Activated naive CD8-positive, alpha-beta T cell treated with anti-CD3 and anti-CD28 coated beads, Interleukin-2, amount 10 ng/mL, durations not matched to agents 7 days and 5 days (primary cell): ENCODE results near the gene SLC25A39. TPM values are rescaled to one million over a fixed set of nuclear protein-coding genes. Genes with fewer than 3 reads are reported as not detected.

ENCODE experiments used
- ATAC-seq: fragments of 150-1000 bp; cut with Tn5 transposase; one replicate; pipeline ENCODE4 v1.10.0; 2021; ENCODE audit warnings: low read depth, moderate library complexity
- POLR2A ChIA-PET: fragments of 350-600 bp; sonication (Branson Sonifier 250); formaldehyde crosslinking; loops from one replicate; lab custom pipeline; 2021; ENCODE audit warnings: antibody characterized with exemption; lab: Charles Lee
- DNase-seq: peaks from one replicate; pipeline ENCODE4 v3.0.0; 2021
- H3K27ac Mint-ChIP-seq: one replicate; pipeline ENCODE4 v1.8.0; 2022; ENCODE audit warnings: mild to moderate bottlenecking, mixed read lengths
- H3K27me3 Mint-ChIP-seq: one replicate; pipeline ENCODE4 v1.8.0; 2022; ENCODE audit warnings: mild to moderate bottlenecking, moderate library complexity, mixed read lengths
- H3K36me3 Mint-ChIP-seq: one replicate; pipeline ENCODE4 v1.8.0; 2021; ENCODE audit warnings: mild to moderate bottlenecking, mixed read lengths
- H3K4me1 Mint-ChIP-seq: one replicate; pipeline ENCODE4 v1.8.0; 2021; ENCODE audit warnings: mixed read lengths
- H3K4me3 Mint-ChIP-seq: one replicate; pipeline ENCODE4 v1.8.0; 2022; ENCODE audit warnings: mild to moderate bottlenecking, moderate library complexity, mixed read lengths
- H3K9me3 Mint-ChIP-seq: one replicate; pipeline ENCODE4 v1.8.0; 2021; ENCODE audit warnings: mixed read lengths
- total RNA-seq, 2 experiments: library from RNA; stranded (reverse); gene quantifications; one replicate each; pipeline ENCODE4 v1.2.3, GENCODE V29; 2021

Gene SLC25A39
- total RNA-seq, 2 experiments from 2014 or later = 104 to 117 TPM

DNA sequence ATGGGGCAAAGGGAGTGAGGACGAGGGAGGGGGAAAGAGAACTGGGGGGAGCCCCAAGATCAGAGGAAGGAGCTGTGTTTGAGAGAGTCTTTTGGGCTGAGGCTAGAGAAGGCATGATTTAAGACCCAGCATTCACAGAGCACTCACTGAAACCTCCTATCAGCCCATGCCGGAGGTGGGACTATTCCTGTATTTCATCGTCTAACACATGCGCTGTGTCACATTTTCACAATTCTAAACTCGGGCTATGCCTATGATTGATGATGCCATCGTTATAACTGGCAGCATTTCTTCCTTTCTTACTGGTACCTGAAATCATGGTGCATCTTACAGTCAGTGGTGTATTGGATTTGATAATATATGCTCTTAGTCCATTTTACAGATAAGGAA is 35.5 kb upstream of the SLC25A39 start:
- ATAC-seq (no peak), DNase-seq (no peak)
- H3K27ac Mint-ChIP-seq = no peak overlapping the region
- no peak overlapping the region for H3K4me3 Mint-ChIP-seq
- POLR2A ChIA-PET = interaction anchor here (0.5 kb wide), 1 partner anchor 409 kb away, joined by 3 read pairs; no protein-coding TSS in a partner anchor
- peaks cover 23% of the 10 kb centered on the region for H3K27me3 Mint-ChIP-seq
- H3K4me1 Mint-ChIP-seq = peaks cover 3% of the 10 kb centered on the region
- H3K36me3 Mint-ChIP-seq = no peaks in the 10 kb centered on the region
- no peaks in the 10 kb centered on the region for H3K9me3 Mint-ChIP-seq

GRCh38 chr17:44359458-44360143 is 35.0 kb upstream of the SLC25A39 start:
- Mint-ChIP-seq H3K4me3 (no peak overlapping the region), H3K27me3 (peaks cover 19% of the 10 kb centered on the region), H3K4me1 (peaks cover 3% of the 10 kb centered on the region), H3K36me3 (no peaks in the 10 kb centered on the region), H3K27ac (no peak overlapping the region), H3K9me3 (no peaks in the 10 kb centered on the region)
- POLR2A ChIA-PET = interaction anchor here (0.5 kb wide), 1 partner anchor 410 kb away, joined by 3 read pairs; no protein-coding TSS in a partner anchor
- DNase-seq (no peak), ATAC-seq (no peak)

- ATAC-seq = no peak
- Mint-ChIP-seq H3K4me1 (peaks cover 3% of the 10 kb centered on the region), H3K9me3 (no peaks in the 10 kb centered on the region), H3K27me3 (peaks cover 15% of the 10 kb centered on the region), H3K27ac (no peak overlapping the region), H3K36me3 (no peaks in the 10 kb centered on the region), H3K4me3 (no peak overlapping the region)
- POLR2A ChIA-PET = no interaction called here
- no peak for DNase-seq
Measured at GRCh38 chr17:44359006-44359405, 34.4 kb upstream of the SLC25A39 start.

DNA sequence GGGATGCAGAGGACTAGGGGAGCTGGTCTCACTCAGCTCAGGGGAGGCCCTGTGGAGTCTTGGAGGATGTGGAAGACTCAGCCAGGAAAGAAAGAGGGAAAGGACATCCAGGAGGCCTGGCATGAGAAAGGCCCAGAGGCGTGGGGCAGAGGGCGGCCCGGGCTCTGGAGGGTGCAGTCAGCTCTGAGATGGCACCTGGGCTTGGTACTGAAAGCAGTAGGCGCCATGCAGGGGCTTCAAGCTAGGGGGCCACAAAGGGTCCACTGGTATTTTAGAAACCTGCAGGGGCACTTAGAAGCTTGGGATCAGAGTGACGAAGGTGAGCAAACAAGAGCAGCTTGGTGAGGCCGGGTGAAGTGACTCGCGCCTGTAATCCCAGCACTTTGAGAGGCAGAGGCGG is 33.4 kb upstream of the SLC25A39 start:
- Mint-ChIP-seq H3K27ac (no peak overlapping the region), H3K9me3 (no peaks in the 10 kb centered on the region), H3K27me3 (peaks cover 14% of the 10 kb centered on the region), H3K36me3 (peaks cover under 1% of the 10 kb centered on the region), H3K4me1 (no peaks in the 10 kb centered on the region), H3K4me3 (no peak overlapping the region)
- DNase-seq (no peak), ATAC-seq (no peak)
- POLR2A ChIA-PET = no interaction called here

DNA sequence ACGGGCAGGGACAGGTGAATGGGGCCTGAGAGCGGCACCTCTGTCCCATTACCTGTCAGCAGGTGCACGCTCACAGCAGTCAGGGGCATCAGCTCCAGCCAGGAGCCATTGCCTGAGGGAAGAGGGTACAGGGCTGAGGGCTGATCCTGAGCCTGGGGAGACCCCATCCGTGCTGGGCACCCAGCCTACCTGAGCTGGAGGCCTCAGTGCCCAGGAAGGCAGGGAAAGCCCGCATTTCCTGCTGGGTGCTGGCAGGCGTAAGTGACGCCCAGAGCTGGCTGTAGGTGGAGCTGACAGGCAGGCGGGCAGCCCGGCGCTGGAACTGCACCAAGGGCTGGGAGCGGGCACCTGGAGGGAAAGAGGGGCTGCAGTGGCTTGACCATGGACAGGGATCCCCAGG is 31.6 kb upstream of the SLC25A39 start:
- no peaks in the 10 kb centered on the region for H3K9me3 Mint-ChIP-seq
- ATAC-seq (no peak), DNase-seq (no peak)
- POLR2A ChIA-PET = no interaction called here
- H3K27me3 Mint-ChIP-seq = peaks cover 11% of the 10 kb centered on the region
- H3K4me3 Mint-ChIP-seq = no peak overlapping the region
- peaks cover 1% of the 10 kb centered on the region for H3K4me1 Mint-ChIP-seq
- H3K27ac Mint-ChIP-seq = no peak overlapping the region
- H3K36me3 Mint-ChIP-seq = peaks cover 3% of the 10 kb centered on the region

DNA sequence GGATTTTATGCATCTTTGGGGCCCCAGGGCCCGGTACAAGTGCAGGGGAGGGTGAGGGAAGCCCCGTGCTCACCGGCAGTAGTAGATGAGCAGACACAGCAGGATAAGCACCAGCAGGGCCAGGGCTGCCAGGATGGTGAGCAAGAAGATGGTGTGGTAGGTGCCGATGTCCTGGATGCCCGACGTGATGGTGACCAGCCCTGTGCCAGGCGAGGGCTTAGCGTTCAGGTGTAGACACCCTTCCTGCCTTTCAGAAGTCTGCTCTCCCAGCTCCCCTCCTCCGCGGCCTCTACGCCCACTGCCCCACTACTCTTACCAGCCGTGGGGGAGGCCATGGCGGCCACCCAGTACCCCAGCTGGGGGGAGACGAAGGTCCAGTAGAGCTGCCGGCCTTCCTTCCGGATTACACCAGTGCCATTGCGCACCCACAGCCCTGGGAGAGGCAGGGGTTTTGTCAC is 31.0 kb upstream of the SLC25A39 start:
- H3K36me3 Mint-ChIP-seq = peaks cover 3% of the 10 kb centered on the region
- H3K27ac Mint-ChIP-seq = no peak overlapping the region
- no peak overlapping the region for H3K4me3 Mint-ChIP-seq
- ATAC-seq (no peak), DNase-seq (no peak)
- peaks cover 1% of the 10 kb centered on the region for H3K4me1 Mint-ChIP-seq
- peaks cover 11% of the 10 kb centered on the region for H3K27me3 Mint-ChIP-seq
- no peaks in the 10 kb centered on the region for H3K9me3 Mint-ChIP-seq
- POLR2A ChIA-PET = no interaction called here

DNA sequence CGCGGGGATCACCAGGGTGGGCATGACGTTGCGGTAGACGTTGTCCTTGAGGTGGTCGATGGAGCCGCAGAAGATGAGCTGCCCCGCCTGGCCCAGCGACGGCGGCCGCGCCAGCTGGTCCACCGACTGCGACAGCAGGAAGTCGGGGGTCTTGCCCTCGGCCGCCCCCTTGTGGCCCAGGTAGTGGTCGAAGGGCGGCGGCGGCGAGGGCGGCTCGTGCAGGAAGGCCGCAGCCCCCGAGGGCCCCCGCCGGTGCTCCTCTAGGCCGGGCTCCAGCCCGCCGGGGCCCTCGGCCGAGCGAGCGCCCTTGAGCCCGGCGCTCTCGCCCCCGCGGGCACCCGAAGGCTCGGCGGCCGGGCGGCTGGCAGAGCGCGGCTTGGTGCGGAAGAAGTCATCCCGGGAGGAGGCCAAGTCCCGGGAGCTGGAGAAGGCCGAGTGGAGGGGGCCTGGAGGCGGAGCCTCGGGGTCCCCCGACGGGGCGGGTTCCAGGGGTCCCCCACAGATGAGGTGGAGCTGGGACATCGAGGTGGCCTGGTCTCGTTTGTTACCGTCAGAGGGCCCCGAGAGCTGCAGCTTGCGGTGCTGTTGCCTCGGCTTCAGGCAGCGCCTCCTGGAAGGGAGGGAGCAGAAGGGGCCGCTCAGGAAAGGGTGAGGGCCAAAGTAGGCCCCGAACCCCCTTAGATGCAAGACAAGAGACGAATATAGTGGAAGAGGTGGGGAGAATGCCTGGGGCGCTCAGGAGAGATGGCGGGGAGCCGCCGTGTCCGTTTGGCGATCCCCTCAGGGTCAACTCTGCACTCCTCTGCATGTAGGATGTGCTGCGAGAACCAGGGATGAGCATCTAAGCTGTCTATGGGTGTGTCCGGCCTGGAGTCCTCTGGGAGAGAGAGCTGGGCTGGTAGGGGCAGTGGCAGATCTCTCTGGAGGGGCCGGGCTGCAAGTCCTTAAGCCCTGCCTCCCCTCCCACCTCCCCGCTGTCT is 30.2 kb upstream of the SLC25A39 start:
- DNase-seq (peak; percentile 82), ATAC-seq (peak; percentile 37)
- peaks cover 1% of the 10 kb centered on the region for H3K4me1 Mint-ChIP-seq
- H3K9me3 Mint-ChIP-seq = no peaks in the 10 kb centered on the region
- peaks cover 3% of the 10 kb centered on the region for H3K36me3 Mint-ChIP-seq
- H3K4me3 Mint-ChIP-seq = peak overlapping the region; percentile 57
- H3K27me3 Mint-ChIP-seq = peaks cover 8% of the 10 kb centered on the region
- no peak overlapping the region for H3K27ac Mint-ChIP-seq
- POLR2A ChIA-PET = interaction anchor here (1.3 kb wide), 1 partner anchor 169 kb away, joined by 4 read pairs; no protein-coding TSS in a partner anchor

DNA sequence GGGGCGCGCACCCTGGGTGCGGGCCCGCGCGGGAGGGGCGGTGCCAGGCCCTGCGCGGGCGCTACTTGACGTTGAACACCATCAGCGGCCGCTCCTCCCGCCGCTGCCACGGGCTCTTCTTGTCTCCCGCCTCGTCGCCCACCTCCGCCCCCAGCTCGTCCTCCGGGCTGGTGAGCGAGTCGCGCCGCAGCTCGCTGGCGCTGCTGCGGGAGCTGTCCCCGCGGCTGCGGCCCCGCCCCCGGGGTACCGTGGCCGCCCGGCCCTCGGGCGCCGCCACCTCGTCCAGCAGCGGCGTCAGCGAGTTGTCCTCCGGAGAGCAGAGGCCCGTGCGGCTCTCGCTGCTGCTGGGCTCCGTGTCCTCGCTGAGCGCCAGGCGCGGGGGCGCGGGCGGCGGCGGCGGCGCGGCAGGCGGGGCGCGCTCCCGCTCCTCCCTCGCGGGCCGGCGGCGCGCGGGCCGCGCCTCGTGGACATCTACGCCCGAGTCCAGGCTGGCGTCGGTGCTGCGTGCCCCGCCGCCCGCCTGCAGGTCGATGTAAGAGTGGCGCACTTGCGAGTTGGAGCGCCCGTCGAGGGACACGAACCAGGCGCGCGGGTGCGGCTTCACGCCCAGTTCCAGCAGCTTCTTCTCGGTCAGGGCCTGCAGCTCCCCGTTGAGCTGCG is 29.2 kb upstream of the SLC25A39 start:
- DNase-seq = peak; percentile 55
- POLR2A ChIA-PET = interaction anchor here (0.6 to 1.3 kb wide), 5 partner anchors 9 to 168 kb away, joined by 3 to 4 read pairs (median 3); no protein-coding TSS in a partner anchor
- Mint-ChIP-seq H3K4me1 (peaks cover 2% of the 10 kb centered on the region), H3K36me3 (peaks cover 3% of the 10 kb centered on the region), H3K27me3 (peaks cover 8% of the 10 kb centered on the region), H3K27ac (no peak overlapping the region), H3K4me3 (peak overlapping the region; percentile 61), H3K9me3 (no peaks in the 10 kb centered on the region)
- ATAC-seq = no peak

DNA sequence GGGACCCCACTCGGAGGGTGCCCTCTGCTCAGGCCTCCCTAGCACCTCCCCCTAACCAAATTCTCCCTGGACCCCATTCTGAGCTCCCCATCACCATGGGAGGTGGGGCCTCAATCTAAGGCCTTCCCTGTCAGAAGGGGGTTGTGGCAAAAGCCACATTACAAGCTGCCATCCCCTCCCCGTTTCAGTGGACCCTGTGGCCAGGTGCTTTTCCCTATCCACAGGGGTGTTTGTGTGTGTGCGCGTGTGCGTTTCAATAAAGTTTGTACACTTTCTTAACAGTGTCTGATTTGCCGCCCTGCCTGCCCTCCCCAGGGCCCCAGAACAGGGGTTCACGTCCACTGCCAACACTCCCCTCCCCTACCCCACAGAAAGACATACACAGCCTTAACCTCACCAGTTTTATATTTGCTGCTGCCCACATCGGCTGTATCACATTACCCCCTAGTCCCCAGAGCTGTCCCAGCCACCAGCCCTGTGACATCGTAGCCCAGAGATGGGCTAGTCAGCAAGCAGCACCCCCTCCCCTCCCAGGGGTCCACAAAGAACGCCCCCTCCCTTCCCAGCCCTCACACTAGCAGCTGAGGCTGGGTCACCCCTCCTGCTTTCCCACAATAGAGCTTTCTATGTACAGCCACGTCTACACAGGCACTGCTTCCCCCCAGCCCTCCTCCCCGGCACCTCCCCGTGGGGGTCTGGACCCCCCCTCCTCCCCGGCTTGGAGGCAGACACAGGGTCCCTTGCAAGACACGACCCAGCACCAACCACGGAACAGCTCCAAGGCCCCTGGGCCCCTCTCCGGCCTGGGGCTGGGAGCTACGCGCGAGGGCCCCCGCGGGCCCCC is 28.4 kb upstream of the SLC25A39 start:
- POLR2A ChIA-PET = interaction anchor here (0.6 to 1.2 kb wide), 3 partner anchors 131 to 178 kb away, joined by 3 read pairs; no protein-coding TSS in a partner anchor
- Mint-ChIP-seq H3K9me3 (no peaks in the 10 kb centered on the region), H3K4me3 (peak overlapping the region; percentile 58), H3K36me3 (peaks cover 3% of the 10 kb centered on the region), H3K27ac (peak overlapping the region; percentile 48), H3K27me3 (peaks cover 8% of the 10 kb centered on the region), H3K4me1 (peaks cover 9% of the 10 kb centered on the region)
- ATAC-seq (no peak), DNase-seq (no peak)

DNA sequence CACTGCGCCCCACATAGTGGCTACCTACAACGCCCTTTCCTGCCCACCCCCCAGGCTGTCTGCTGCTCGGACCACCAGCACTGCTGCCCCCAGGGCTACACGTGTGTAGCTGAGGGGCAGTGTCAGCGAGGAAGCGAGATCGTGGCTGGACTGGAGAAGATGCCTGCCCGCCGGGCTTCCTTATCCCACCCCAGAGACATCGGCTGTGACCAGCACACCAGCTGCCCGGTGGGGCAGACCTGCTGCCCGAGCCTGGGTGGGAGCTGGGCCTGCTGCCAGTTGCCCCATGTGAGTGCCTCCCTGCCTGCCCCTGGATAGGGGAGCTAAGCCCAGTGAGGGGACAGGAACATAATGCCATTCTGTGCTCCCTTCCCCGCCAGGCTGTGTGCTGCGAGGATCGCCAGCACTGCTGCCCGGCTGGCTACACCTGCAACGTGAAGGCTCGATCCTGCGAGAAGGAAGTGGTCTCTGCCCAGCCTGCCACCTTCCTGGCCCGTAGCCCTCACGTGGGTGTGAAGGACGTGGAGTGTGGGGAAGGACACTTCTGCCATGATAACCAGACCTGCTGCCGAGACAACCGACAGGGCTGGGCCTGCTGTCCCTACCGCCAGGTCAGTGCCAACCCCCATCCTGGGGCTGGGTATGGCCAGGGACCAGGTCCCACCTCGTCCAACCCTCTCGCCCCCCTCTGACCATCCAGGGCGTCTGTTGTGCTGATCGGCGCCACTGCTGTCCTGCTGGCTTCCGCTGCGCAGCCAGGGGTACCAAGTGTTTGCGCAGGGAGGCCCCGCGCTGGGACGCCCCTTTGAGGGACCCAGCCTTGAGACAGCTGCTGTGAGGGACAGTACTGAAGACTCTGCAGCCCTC is 27.6 kb upstream of the SLC25A39 start:
- no peak for DNase-seq
- POLR2A ChIA-PET = interaction anchor here (0.6 to 1.6 kb wide), 2 partner anchors 148 to 177 kb away, joined by 3 read pairs; no protein-coding TSS in a partner anchor
- no peaks in the 10 kb centered on the region for H3K9me3 Mint-ChIP-seq
- no peak for ATAC-seq
- H3K27me3 Mint-ChIP-seq = peaks cover 8% of the 10 kb centered on the region
- no peak overlapping the region for H3K4me3 Mint-ChIP-seq
- H3K27ac Mint-ChIP-seq = no peak overlapping the region
- H3K36me3 Mint-ChIP-seq = peaks cover 3% of the 10 kb centered on the region
- peaks cover 12% of the 10 kb centered on the region for H3K4me1 Mint-ChIP-seq

- peaks cover 8% of the 10 kb centered on the region for H3K27me3 Mint-ChIP-seq
- POLR2A ChIA-PET = interaction anchor here (0.9 to 2.0 kb wide), 3 partner anchors 11 to 147 kb away, joined by 3 to 6 read pairs (median 4); no protein-coding TSS in a partner anchor
- peaks cover 3% of the 10 kb centered on the region for H3K36me3 Mint-ChIP-seq
- H3K27ac Mint-ChIP-seq = no peak overlapping the region
- peaks cover 12% of the 10 kb centered on the region for H3K4me1 Mint-ChIP-seq
- ATAC-seq = no peak
- no peak for DNase-seq
- H3K4me3 Mint-ChIP-seq = no peak overlapping the region
- H3K9me3 Mint-ChIP-seq = no peaks in the 10 kb centered on the region
Measured at GRCh38 chr17:44351464-44351863, 26.8 kb upstream of the SLC25A39 start.
